HS-5 (cell line): Measurements from ENCODE around the gene TRIM58.
A peak's percentile ranks its signal among the peaks of the same experiment; 100 is the strongest.

ENCODE experiments used
- DNase-seq: peaks from one replicate; pipeline ENCODE4 v3.0.0-alpha.2; 2012; ENCODE audit warnings: low read depth

The TRIM58 gene

GRCh38 chr1:247895163-247895637 is 38.2 kb downstream of the TRIM58 start, which contains the start of gene OR2W3:
OR2W3 (plus strand) TSS chr1:247895587; CDS start chr1:247895587, 0 bp downstream.
- DNase-seq = no peak

DNA sequence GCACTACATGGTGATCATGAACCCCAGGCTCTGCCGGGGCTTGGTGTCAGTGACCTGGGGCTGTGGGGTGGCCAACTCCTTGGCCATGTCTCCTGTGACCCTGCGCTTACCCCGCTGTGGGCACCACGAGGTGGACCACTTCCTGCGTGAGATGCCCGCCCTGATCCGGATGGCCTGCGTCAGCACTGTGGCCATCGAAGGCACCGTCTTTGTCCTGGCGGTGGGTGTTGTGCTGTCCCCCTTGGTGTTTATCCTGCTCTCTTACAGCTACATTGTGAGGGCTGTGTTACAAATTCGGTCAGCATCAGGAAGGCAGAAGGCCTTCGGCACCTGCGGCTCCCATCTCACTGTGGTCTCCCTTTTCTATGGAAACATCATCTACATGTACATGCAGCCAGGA is 39.0 kb downstream of the TRIM58 start:
- no peak for DNase-seq

GRCh38 chr1:247904122-247904521 is 47.1 kb downstream of the TRIM58 start:
- no peak for DNase-seq

DNA sequence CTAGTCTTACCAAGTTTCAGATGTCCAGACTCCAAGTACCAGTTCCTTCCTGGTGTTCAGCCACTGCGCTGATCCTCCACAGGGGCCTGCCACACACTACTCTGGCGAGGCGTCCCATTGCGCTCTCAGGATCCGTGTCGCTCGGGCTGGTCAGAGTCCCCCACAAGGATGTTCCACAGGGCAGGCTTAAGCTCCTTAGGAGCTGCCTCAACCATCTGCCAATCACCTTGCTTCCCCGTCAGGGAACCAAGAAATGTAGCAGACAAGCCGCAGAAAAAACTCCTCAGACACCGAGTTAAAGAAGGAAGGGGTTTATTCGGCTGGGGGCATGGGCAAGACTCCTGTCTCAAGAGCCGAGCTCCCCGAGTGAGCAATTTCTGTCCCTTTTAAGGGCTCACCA is 48.2 kb downstream of the TRIM58 start:
- DNase-seq = no peak

DNA sequence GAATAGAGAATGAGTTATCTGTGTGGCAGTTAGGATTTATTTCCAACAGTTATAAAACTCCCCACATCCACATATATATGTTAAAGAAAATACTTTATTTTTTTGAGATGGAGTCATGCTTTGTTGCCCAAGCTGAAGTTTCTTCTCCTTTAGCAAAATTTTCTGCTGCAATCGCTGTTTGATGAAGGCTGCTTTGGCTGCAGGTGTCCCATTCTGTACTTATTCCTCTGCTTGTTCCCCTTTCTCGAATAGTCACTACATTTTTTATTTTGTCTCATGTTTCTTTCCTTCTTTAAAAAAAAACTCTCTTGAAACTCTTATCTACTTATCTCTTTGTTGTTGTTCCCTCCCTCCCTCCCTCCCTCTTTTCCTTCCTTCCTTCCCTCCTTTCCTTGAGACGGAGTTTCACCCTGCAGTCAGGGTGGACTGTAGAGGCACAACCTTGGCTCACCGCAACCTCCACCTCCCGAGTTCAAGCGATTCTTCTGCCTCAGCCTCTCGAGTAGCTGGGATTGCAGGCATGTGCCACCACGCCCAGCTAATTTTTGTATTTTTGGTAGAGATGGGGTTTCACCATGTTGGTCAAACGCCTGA is 49.0 kb downstream of the TRIM58 start:
- no peak for DNase-seq

DNA sequence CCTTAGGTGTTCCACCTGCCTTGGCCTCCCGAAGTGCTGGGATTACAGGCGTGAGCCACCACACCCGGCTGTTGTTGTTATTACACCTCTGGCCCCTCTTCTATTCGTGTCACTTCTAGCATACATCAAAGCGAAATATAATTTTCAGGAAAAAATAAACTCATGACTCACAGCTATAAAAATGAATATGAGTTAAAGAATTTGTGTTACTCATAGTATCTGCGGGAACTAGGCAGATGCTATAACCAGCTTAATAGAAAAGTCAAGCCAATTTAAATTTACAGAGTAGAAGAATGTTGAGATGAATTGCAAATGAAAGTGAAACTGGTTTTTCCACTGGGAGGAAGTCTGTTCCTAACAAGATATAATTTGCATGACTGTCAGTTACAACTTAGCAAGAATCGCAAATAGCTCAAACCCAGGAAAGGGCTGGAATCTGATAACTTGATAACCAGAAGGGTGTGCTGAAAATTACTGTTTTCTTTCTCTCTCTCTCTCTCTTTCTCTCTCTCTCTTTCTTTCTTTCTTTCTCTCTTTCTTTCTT is 49.6 kb downstream of the TRIM58 start:
- peak; percentile 59 for DNase-seq

DNA sequence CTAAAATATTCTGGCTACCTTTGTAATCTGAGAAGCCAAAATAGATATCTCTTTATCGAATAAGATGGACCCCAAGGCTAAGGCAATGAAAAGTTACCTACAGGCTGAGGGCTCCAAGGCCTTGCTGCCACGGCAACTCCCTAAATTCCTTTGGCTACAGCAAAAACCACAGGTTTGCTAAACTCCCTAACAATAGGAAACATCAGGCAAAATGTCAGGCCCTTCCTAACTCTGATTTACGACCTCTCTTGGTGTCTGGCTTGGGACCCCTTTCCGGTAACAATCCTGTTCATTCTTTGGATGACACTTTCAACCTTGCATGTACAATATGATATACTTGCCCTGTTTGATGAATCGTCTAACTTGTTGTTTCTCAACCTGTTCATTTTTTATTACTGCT is 51.8 kb downstream of the TRIM58 start:
- DNase-seq = no peak

DNA sequence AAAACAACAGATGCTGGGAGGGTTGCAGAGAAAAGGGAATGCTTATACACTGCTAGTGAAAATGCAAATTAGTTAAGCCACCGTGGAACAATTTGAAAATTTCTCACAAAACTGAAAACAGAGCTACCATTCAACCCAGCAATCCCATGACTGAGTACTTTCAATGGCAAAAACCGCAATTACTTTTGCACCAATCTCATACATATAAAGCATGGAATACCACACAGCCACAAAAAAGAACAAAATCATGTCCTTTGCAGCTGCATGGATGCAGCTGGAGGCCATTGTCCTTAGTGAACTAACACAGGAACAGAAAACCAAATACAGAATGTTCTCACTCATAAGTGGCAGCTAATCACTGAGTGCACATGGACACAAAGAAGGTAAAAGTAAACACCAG is 56.8 kb downstream of the TRIM58 start:
- no peak for DNase-seq

DNA sequence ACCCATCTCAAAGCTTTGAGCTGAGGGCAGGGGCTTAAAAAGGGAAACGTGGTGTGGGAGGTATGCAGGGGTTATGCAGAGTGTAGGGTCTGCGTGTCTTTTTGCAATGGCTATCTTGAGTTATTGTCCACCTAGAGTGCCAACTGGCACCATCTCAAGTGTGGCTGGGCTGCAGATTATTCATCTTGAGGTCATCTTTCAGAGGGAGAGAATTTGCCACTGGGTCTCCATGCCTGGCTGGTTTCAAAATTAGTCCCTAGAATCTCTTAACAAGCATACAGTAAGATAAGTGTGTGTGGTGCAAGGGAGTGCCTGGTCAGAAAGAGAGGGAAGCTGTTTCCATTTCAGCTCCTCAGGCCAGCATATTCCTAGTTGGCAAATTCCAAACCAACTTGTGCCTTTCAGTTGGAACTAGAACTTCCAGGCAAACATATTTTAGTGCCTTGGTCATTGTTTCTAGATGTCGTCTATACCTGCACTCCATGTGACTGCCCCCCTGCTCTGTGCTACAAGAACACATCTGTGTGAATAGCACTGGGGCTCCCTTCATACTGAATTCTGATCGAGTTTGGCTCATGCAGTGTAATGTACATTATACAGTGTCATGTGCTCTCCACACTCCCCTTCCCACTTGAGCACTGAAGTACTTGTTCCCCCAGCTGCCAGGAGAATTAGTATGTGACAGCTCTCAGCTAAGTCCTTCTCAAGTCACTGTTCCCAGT is 58.1 kb downstream of the TRIM58 start:
- DNase-seq = no peak

DNA sequence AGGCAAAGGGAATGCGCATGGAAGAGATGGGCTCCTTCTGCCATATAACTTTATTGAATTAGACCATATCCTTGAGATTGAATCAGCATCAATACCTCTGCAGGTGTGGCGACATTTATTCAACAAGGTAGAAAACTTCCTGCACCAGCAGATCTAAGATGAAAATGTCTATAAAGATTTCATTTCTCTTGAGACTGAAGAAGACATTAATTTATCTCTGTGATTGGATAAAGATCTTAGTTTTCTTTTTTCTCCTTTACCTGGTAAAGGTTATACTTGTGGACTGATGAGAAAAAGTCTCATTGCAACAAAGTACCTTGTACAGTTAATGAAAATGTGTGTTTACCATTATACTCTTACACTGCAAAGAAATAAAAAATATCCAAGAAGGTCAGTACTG is 63.0 kb downstream of the TRIM58 start, which contains the start of gene OR2T8:
OR2T8 (plus strand) TSS at position 301 of the 400 bp plus-strand sequence. CDS start 766 bp downstream, outside the sequence.
- no peak for DNase-seq

DNA sequence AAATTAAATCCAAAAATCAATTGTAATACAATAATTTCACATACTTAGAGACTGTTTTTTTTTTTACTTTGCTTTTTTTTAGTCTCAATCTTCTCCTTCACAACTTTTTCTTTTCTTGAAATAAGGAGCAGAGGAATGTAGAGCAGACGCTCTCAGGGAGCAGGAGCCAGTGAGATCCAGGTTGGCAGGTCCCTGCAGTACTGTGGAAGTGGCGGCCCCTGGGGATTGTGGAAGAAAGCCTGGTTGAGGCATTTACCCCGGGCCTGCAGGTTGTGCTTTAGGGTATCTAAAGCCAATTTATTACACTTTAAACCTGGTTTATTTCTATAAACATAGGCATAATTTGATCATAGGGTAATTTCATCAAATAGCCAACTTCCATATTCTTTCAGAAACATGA is 67.0 kb downstream of the TRIM58 start:
- DNase-seq = no peak

DNA sequence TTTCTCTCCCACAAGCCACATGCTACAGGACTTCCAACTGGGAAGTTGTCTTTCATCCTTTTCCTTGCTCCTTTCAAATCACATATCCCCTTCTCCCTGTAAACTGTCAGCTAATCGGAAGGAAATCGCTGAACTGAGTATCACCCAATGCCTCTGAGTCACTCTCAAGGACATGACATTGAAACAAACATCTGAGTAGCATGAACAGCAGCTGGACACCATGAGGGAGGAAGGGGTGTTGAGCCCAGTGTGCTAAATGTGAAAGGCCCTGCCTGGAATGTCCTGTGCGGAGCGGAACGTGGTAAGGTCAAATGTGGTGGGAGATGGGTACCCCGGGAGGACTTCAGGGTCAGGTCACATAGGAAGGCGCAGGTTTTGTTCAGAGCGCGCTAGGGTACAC is 67.9 kb downstream of the TRIM58 start, which contains the start of gene OR2AJ1:
OR2AJ1 (plus strand) TSS at position 22 of the 400 bp plus-strand sequence. CDS start 8,880 bp downstream, outside the sequence.
- no peak for DNase-seq
